GM12872 (cell line): ENCODE data around the gene AP1M1.

Source experiments
- CTCF ChIP-seq: IDR thresholded peaks from 3 replicates; pipeline ENCODE4 v1.5.1; 2011; ENCODE audit warnings: low read depth, mild to moderate bottlenecking, low read length, moderate library complexity; ENCODE audit not compliant: insufficient read depth

AP1M1 gene

GRCh38 chr19:16208847-16209665 is 11.3 kb downstream of the AP1M1 start:
- no peak for TF ChIP-seq CTCF

- no peak for TF ChIP-seq CTCF
Measured at GRCh38 chr19:16210168-16210567, 12.5 kb downstream of the AP1M1 start.

- no peak for TF ChIP-seq CTCF
Measured at GRCh38 chr19:16213076-16213475, 15.4 kb downstream of the AP1M1 start.

GRCh38 chr19:16216744-16217670 is 19.3 kb downstream of the AP1M1 start:
- TF ChIP-seq CTCF: no peak

- no peak for TF ChIP-seq CTCF
Measured at GRCh38 chr19:16217716-16218451, 20.2 kb downstream of the AP1M1 start.

- TF ChIP-seq CTCF: no peak
Measured at GRCh38 chr19:16218851-16219250, 21.1 kb downstream of the AP1M1 start.

- no peak for TF ChIP-seq CTCF
Measured at GRCh38 chr19:16222806-16223205, 25.1 kb downstream of the AP1M1 start.
